Uterus (tissue), 2 donors: ENCODE measurements around the gene IFT25.

Experiments
- CTCF ChIP-seq, 4 experiments: fragments of 200-600 bp in 2 of 4; fragments of 450-650 bp in 2 of 4; sonication (generic) in 2 of 4; IDR thresholded peaks; one replicate each; pipeline ENCODE4 v1.5.1; 2016 to 2019; ENCODE audit warnings: antibody characterized with exemption in 4 of 4, mild to moderate bottlenecking in 2 of 4, moderate library complexity in 1 of 4
- POLR2A ChIP-seq, 2 donors: fragments of 450-650 bp; IDR thresholded peaks; one replicate each; pipeline ENCODE4 v1.6.1; 2016; ENCODE audit warnings: antibody characterized with exemption in 2 of 2, mild to moderate bottlenecking in 1 of 2, moderate library complexity in 1 of 2

- TF ChIP-seq CTCF (IDR thresholded peaks at IDR 0.05) (no peak), POLR2A (IDR thresholded peaks at IDR 0.05) (no peak)
These were observed 35.6 kb downstream of the IFT25 start for GRCh38 chr1:53909946-53910345.
